Parietal lobe (tissue), 1 donor: ENCODE measurements around the gene TP53I11. TPM values are rescaled to one million over a fixed set of nuclear protein-coding genes. Genes with fewer than 3 reads are reported as not detected.

Experiments
- total RNA-seq: library from RNA; depleted of rRNA; stranded (reverse); fragments of >200 nt; gene quantifications from one replicate; pipeline ENCODE4 v1.2.3, GENCODE V29; 2014

The TP53I11 gene, protein sequence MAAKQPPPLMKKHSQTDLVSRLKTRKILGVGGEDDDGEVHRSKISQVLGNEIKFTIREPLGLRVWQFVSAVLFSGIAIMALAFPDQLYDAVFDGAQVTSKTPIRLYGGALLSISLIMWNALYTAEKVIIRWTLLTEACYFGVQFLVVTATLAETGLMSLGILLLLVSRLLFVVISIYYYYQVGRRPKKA
- total RNA-seq, result 63.5 TPM

DNA sequence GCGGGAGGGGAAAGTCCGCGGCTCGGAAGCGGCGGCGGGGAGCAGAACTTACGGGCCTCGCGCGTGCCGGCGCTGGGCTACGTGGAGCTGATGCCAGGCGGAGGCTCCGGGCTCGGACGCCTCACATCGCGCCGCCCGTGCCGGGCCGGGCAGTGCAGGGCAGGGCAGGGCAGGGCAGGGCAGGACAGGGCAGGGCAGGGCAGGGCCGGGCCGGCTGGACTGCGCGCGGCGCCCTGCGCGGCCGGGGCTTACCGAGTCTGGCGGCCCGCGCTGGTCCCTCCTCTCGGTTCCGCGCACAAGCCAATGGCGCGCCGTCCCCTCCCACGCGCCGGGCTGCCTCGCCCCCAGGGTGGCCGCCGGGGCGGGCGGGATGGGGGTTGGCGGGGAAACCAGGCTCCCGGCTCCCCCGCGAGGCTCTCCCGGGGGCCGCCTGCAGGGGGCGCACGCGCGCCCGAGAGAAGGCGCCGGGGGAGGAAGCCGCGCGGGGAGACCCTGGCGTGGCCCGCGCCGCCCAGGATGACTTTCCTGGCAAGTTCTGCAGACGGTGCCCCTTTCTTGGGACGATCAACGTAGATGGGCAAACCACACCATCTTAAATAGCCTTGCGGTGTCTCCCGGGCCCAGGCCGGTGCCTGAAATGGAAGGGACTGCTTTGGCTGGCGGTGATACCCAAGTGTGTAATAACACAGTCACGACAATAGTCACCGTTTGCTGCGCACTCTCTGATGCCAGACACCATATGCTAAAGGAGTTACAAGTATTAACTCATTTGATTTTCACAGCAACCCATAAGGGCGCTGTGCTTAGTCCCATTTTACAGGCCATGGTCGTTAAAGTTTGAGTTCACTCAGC is at the start of gene TP53I11:
TSS of gene TP53I11 (minus strand) at position 259 of the 852 bp plus-strand sequence. CDS start 12,548 bp downstream, outside the sequence.

Other genes with a start within 250 kb of the TP53I11 start
- gene TSPAN18, start 223.9 kb downstream of the TP53I11 start, total RNA-seq, result 21.9 TPM
- gene PRDM11, start 195.8 kb upstream of the TP53I11 start, total RNA-seq, result 9.1 TPM